Neural cell (in vitro differentiated cells): ENCODE results near the gene CFAP68. TPM values are rescaled to one million over a fixed set of nuclear protein-coding genes. Genes with fewer than 3 reads are reported as not detected.

Source experiments
- H2AFZ ChIP-seq: fragments of 200-600, 300-800 bp; sonication (generic), shearing (Covaris generic); 2 replicates; pipeline ENCODE4 v1.6.0; 2014; ENCODE audit warnings: low read depth, mild to moderate bottlenecking, antibody characterized with exemption, low read length, moderate library complexity
- H3F3A ChIP-seq: fragments of 200-600 bp; shearing (Covaris generic); 2 replicates; pipeline ENCODE4 v1.6.1; 2016; ENCODE audit warnings: mild to moderate bottlenecking, moderate library complexity, mixed read lengths, antibody characterized with exemption, low read length; ENCODE audit not compliant: insufficient read depth, poor library complexity, severe bottlenecking
- H3K27ac ChIP-seq: fragments of 200-600, 300-800 bp; sonication (generic), shearing (Covaris generic); 2 replicates; pipeline ENCODE4 v1.5.1; 2014; ENCODE audit warnings: mild to moderate bottlenecking, low read length, moderate library complexity
- H3K27me3 ChIP-seq: fragments of 300-800, 200-600 bp; sonication (generic), shearing (Covaris generic); 2 replicates; pipeline ENCODE4 v1.6.0; 2014; ENCODE audit warnings: mild to moderate bottlenecking, low read depth, low read length, moderate library complexity; ENCODE audit not compliant: insufficient read depth
- H3K36me3 ChIP-seq: fragments of 300-800, 200-600 bp; sonication (generic), shearing (Covaris generic); 2 replicates; pipeline ENCODE4 v1.5.1; 2014; ENCODE audit warnings: mild to moderate bottlenecking, antibody characterized with exemption, low read length, moderate library complexity; ENCODE audit not compliant: insufficient read depth
- H3K4me2 ChIP-seq: fragments of 300-800, 200-600 bp; sonication (generic), shearing (Covaris generic); 2 replicates; pipeline ENCODE4 v1.6.0; 2014; ENCODE audit warnings: mild to moderate bottlenecking, low read length
- H3K4me3 ChIP-seq: fragments of 300-800, 200-600 bp; sonication (generic), shearing (Covaris generic); 2 replicates; pipeline ENCODE4 v1.5.1; 2014; ENCODE audit warnings: mild to moderate bottlenecking, low read length, moderate library complexity
- H3K79me2 ChIP-seq: fragments of 200-600 bp; shearing (Covaris generic); replicated peaks from 2 replicates; pipeline ENCODE4 v1.6.0; 2014; ENCODE audit warnings: mild to moderate bottlenecking, low read length, moderate library complexity; ENCODE audit not compliant: insufficient read depth
- H3K9ac ChIP-seq: fragments of 300-800, 200-600 bp; sonication (generic), shearing (Covaris generic); 2 replicates; pipeline ENCODE4 v1.6.1; 2016; ENCODE audit warnings: mild to moderate bottlenecking, low read length, mixed read lengths
- H3K9me2 ChIP-seq: fragments of 200-600 bp; shearing (Covaris generic); 2 replicates; pipeline ENCODE4 v1.6.1; 2016; ENCODE audit warnings: mild to moderate bottlenecking, low read length, mixed read lengths; ENCODE audit not compliant: insufficient read depth
- H3K9me3 ChIP-seq: fragments of 200-600, 300-800 bp; sonication (generic), shearing (Covaris generic); 2 replicates; pipeline ENCODE4 v1.6.1; 2016; ENCODE audit warnings: mild to moderate bottlenecking, mixed run types, low read length, moderate library complexity, mixed read lengths
- H4K20me1 ChIP-seq: fragments of 200-600 bp; shearing (Covaris generic); 2 replicates; pipeline ENCODE4 v1.6.1; 2016; ENCODE audit warnings: mild to moderate bottlenecking, mixed run types; ENCODE audit not compliant: insufficient read depth
- EP300 ChIP-seq: fragments of 450-650 bp; conservative IDR thresholded peaks from 2 replicates; pipeline ENCODE4 v1.6.1; 2014; ENCODE audit warnings: antibody characterized with exemption, mild to moderate bottlenecking, moderate library complexity; ENCODE audit not compliant: poor library complexity, severe bottlenecking
- EZH2 ChIP-seq: fragments of 200-600, 300-800 bp; shearing (Covaris generic), sonication (generic); IDR thresholded peaks from 2 replicates; pipeline ENCODE4 v1.6.1; 2014; ENCODE audit warnings: antibody characterized with exemption, low read length, borderline replicate concordance, mild to moderate bottlenecking; ENCODE audit not compliant: insufficient read depth, poor library complexity, severe bottlenecking
- MXI1 ChIP-seq: fragments of 450-650 bp; conservative IDR thresholded peaks from 2 replicates; pipeline ENCODE4 v1.6.1; 2014; ENCODE audit warnings: antibody characterized with exemption, mild to moderate bottlenecking; ENCODE audit not compliant: poor library complexity, severe bottlenecking
- POLR2AphosphoS5 ChIP-seq: IDR thresholded peaks from 2 replicates; pipeline ENCODE4 v1.6.1; 2012
- RAD21 ChIP-seq: fragments of 450-650 bp; conservative IDR thresholded peaks from 2 replicates; pipeline ENCODE4 v1.6.1; 2014; ENCODE audit warnings: antibody characterized with exemption, mild to moderate bottlenecking, moderate library complexity
- SMC3 ChIP-seq: fragments of 450-650 bp; conservative IDR thresholded peaks from 2 replicates; pipeline ENCODE4 v1.6.1; 2014; ENCODE audit warnings: antibody characterized with exemption, mild to moderate bottlenecking, moderate library complexity; ENCODE audit not compliant: poor library complexity
- TAF1 ChIP-seq: IDR thresholded peaks from 2 replicates; pipeline ENCODE4 v1.6.1; 2012; ENCODE audit warnings: low read depth
- polyA plus RNA-seq: library from polyadenylated mRNA; depleted of rRNA; stranded (reverse); fragments of >200 nt; gene quantifications from 2 replicates; pipeline ENCODE4 v1.2.3, GENCODE V29; 2014
- TF ChIP-seq, protein P1 (sequence below): IDR thresholded peaks from 2 replicates; pipeline ENCODE4 v1.6.1; 2012; ENCODE audit warnings: borderline replicate concordance
- TF ChIP-seq, protein P2 (sequence below): fragments of 450-650 bp; IDR thresholded peaks from 2 replicates; pipeline ENCODE4 v1.5.1; 2014; ENCODE audit warnings: antibody characterized with exemption, mild to moderate bottlenecking, moderate library complexity; ENCODE audit not compliant: poor library complexity, severe bottlenecking

The CFAP68 gene
- polyA plus RNA-seq, 1 donor from 2014 or later, result 28.1 TPM

DNA sequence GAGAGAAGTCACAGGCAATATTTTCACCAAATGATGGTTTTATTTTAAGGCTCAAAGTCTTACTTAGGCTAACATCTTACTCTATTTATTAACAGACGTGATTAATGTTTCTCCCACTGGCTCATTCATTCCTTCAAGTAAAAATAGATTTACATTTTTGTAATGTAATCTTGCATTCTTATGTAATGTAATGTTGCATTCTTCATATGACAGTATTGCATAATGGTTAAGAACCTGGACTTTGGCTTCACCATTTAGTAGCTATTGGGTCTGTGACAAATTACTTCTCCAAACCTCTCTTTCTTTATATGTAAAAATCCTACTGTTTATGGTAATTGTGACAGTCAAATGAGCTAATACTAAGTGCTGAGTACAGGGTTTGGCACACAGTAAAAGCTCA, 54.5 kb downstream of the CFAP68 start:
- no peaks in the 10 kb centered on the region for H3F3A ChIP-seq
- H3K27ac ChIP-seq, result no peak overlapping the region
- TF ChIP-seq, protein P1, sequence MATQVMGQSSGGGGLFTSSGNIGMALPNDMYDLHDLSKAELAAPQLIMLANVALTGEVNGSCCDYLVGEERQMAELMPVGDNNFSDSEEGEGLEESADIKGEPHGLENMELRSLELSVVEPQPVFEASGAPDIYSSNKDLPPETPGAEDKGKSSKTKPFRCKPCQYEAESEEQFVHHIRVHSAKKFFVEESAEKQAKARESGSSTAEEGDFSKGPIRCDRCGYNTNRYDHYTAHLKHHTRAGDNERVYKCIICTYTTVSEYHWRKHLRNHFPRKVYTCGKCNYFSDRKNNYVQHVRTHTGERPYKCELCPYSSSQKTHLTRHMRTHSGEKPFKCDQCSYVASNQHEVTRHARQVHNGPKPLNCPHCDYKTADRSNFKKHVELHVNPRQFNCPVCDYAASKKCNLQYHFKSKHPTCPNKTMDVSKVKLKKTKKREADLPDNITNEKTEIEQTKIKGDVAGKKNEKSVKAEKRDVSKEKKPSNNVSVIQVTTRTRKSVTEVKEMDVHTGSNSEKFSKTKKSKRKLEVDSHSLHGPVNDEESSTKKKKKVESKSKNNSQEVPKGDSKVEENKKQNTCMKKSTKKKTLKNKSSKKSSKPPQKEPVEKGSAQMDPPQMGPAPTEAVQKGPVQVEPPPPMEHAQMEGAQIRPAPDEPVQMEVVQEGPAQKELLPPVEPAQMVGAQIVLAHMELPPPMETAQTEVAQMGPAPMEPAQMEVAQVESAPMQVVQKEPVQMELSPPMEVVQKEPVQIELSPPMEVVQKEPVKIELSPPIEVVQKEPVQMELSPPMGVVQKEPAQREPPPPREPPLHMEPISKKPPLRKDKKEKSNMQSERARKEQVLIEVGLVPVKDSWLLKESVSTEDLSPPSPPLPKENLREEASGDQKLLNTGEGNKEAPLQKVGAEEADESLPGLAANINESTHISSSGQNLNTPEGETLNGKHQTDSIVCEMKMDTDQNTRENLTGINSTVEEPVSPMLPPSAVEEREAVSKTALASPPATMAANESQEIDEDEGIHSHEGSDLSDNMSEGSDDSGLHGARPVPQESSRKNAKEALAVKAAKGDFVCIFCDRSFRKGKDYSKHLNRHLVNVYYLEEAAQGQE, result no peak
- TF ChIP-seq POLR2AphosphoS5, result no peak
- TF ChIP-seq SMC3, result no peak
- TF ChIP-seq EZH2, result no peak
- no peak for TF ChIP-seq EP300
- TF ChIP-seq, protein P2, sequence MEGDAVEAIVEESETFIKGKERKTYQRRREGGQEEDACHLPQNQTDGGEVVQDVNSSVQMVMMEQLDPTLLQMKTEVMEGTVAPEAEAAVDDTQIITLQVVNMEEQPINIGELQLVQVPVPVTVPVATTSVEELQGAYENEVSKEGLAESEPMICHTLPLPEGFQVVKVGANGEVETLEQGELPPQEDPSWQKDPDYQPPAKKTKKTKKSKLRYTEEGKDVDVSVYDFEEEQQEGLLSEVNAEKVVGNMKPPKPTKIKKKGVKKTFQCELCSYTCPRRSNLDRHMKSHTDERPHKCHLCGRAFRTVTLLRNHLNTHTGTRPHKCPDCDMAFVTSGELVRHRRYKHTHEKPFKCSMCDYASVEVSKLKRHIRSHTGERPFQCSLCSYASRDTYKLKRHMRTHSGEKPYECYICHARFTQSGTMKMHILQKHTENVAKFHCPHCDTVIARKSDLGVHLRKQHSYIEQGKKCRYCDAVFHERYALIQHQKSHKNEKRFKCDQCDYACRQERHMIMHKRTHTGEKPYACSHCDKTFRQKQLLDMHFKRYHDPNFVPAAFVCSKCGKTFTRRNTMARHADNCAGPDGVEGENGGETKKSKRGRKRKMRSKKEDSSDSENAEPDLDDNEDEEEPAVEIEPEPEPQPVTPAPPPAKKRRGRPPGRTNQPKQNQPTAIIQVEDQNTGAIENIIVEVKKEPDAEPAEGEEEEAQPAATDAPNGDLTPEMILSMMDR, result no peak
- TF ChIP-seq TAF1, result no peak
- no peak for TF ChIP-seq RAD21
- TF ChIP-seq MXI1, result no peak
- no peak overlapping the region for H3K4me2 ChIP-seq
- no peaks in the 10 kb centered on the region for H3K27me3 ChIP-seq
- peaks cover 21% of the 10 kb centered on the region for H3K79me2 ChIP-seq
- H3K9ac ChIP-seq, result no peak overlapping the region
- H3K9me2 ChIP-seq, result no peaks in the 10 kb centered on the region
- H3K4me3 ChIP-seq, result no peak overlapping the region
- H3K36me3 ChIP-seq, result no peaks in the 10 kb centered on the region
- no peaks in the 10 kb centered on the region for H4K20me1 ChIP-seq
- no peak overlapping the region for H2AFZ ChIP-seq
- H3K9me3 ChIP-seq, result no peaks in the 10 kb centered on the region

DNA sequence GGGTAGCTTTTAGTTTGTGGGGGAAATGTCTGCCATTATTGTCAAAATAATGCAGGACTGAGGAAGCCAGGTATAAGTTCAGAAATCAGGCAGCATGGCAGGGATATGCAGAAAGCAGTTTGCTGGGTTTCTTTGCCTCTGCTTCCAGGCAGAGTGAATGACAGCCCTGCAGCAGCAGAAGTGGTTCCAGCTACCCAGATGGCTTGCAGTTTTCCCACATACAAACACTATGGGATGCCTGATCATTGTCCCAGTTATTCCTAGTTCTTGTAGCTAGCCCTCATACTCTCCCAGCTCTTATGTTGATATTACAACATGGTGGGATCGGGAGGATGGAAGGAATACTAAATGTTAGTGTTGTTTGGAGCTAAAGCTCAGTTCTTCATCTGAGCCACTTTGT, 55.0 kb downstream of the CFAP68 start:
- Histone ChIP-seq H3K36me3 (no peaks in the 10 kb centered on the region), H4K20me1 (no peaks in the 10 kb centered on the region), H3K27me3 (no peaks in the 10 kb centered on the region), H3K9me3 (no peaks in the 10 kb centered on the region), H3K79me2 (peaks cover 24% of the 10 kb centered on the region), H2AFZ (no peak overlapping the region), H3K4me3 (no peak overlapping the region), H3K4me2 (no peak overlapping the region), H3K27ac (no peak overlapping the region), H3K9me2 (no peaks in the 10 kb centered on the region), H3F3A (no peaks in the 10 kb centered on the region), H3K9ac (no peak overlapping the region)
- TF ChIP-seq, protein P1, result no peak
- TF ChIP-seq TAF1 (no peak), EP300 (no peak), EZH2 (no peak), SMC3 (no peak), MXI1 (no peak), POLR2AphosphoS5 (no peak), RAD21 (no peak)
- TF ChIP-seq, protein P2, result no peak
